Thyroid gland (tissue), 4 donors: ENCODE measurements around the gene CPA1.

Experiments used
- POLR2A ChIP-seq, 2 donors: fragments of 450-650 bp; IDR thresholded peaks; one replicate each; pipeline ENCODE4 v1.6.1; 2017; ENCODE audit warnings: antibody characterized with exemption in 2 of 2, mild to moderate bottlenecking in 2 of 2, moderate library complexity in 1 of 2
- TF ChIP-seq, protein P1 (sequence below), 6 experiments: fragments of 200-600 bp in 3 of 6; fragments of 450-650 bp in 3 of 6; sonication (generic) in 3 of 6; IDR thresholded peaks; one replicate each; pipeline ENCODE4 v1.5.1; 2016 to 2019; ENCODE audit warnings: antibody characterized with exemption in 6 of 6, mild to moderate bottlenecking in 2 of 6, inconsistent platforms in 1 of 6, moderate library complexity in 1 of 6

DNA sequence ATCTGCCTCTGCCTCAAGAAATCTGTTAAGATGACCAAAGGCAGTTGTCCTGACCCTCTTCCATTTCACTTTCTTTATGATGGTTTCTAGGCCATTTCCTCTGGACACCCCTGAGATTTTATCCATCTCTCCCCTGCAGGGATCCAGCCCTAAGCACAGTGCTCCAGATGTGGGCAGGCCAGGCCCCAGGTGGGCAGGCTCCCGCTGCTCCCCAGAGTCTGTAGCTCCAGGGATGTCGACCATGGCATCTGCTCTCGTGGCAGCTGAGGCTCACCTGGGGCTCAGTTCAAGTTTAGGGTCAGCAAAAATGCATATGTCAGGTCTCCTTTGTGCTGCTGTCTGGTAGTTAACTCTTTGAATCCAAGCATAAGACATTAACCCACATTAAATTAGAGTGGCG, 48.7 kb downstream of the CPA1 start:
- TF ChIP-seq, protein P1, sequence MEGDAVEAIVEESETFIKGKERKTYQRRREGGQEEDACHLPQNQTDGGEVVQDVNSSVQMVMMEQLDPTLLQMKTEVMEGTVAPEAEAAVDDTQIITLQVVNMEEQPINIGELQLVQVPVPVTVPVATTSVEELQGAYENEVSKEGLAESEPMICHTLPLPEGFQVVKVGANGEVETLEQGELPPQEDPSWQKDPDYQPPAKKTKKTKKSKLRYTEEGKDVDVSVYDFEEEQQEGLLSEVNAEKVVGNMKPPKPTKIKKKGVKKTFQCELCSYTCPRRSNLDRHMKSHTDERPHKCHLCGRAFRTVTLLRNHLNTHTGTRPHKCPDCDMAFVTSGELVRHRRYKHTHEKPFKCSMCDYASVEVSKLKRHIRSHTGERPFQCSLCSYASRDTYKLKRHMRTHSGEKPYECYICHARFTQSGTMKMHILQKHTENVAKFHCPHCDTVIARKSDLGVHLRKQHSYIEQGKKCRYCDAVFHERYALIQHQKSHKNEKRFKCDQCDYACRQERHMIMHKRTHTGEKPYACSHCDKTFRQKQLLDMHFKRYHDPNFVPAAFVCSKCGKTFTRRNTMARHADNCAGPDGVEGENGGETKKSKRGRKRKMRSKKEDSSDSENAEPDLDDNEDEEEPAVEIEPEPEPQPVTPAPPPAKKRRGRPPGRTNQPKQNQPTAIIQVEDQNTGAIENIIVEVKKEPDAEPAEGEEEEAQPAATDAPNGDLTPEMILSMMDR (IDR thresholded peaks at IDR 0.05): no peak
- TF ChIP-seq POLR2A (IDR thresholded peaks at IDR 0.05): no peak
